Gastrocnemius medialis (tissue), 4 donors: Measurements from ENCODE around the gene SPTBN1.

Experiments
- CTCF ChIP-seq, 5 experiments: fragments of 450-650 bp in 3 of 5; fragments of 200-600 bp in 2 of 5; sonication (generic) in 2 of 5; IDR thresholded peaks in 4 of 5; conservative IDR thresholded peaks in 1 of 5; 1 replicate in 4 of 5; 2 replicates in 1 of 5; pipeline ENCODE4 v1.5.1; 2016 to 2019; ENCODE audit warnings: antibody characterized with exemption in 5 of 5, mild to moderate bottlenecking in 3 of 5, moderate library complexity in 3 of 5
- POLR2A ChIP-seq, 2 donors: fragments of 450-650 bp; IDR thresholded peaks; one replicate each; pipeline ENCODE4 v1.6.1; 2017; ENCODE audit warnings: antibody characterized with exemption in 2 of 2, mild to moderate bottlenecking in 2 of 2, moderate library complexity in 2 of 2

- TF ChIP-seq CTCF (IDR thresholded peaks at IDR 0.05 in 4 of 5, conservative IDR thresholded peaks at IDR 0.05 in 1 of 5) (no peak), POLR2A (IDR thresholded peaks at IDR 0.05) (no peak)
These were observed 36.7 kb upstream of the SPTBN1 start for GRCh38 chr2:54419388-54419787.
